ENCODE measurements around the gene SEPTIN2.
"Not testable (repeated sequence)": the region's sequence is repeated elsewhere in the genome, so short reads cannot be mapped to it uniquely, and the experiment has no call there.

DNA sequence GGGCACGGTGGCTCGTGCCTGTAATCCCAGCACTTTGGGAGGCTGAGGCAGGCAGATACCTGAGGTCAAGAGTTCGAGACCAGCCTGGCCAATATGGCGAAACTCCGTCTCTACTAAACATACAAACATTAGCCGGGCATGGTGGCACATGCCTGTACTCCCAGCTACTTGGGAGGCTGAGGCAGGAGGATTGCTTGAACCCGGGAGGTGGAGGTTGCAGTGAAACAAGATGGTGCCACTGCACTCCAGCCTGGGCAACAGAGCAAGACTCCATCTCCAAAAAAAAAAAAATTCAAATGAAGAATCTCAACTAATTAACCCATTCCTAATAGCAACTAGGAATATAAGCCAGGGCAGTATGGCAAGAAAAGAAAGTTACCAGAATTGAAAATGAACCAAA lies 37.4 kb upstream of the SEPTIN2 start:
- TF ChIP-seq CTCF (IDR thresholded peaks at IDR 0.05; ENCODE audit: borderline replicate concordance, extremely low read depth, low read length, poor library complexity, severe bottlenecking); EZH2 (IDR thresholded peaks at IDR 0.05; ENCODE audit: borderline replicate concordance, low read depth, low read length, severe bottlenecking): not testable (repeated sequence)
